GM19099 (cell line): ENCODE results near the gene FERMT3.
A peak's percentile ranks its signal among the peaks of the same experiment; 100 is the strongest.

Experiments used
- POLR2A ChIP-seq: IDR thresholded peaks from 3 replicates; pipeline ENCODE4 v1.6.1; 2011; ENCODE audit warnings: low read depth; ENCODE audit not compliant: insufficient read length; ENCODE audit errors: extremely low read depth

The FERMT3 gene

DNA sequence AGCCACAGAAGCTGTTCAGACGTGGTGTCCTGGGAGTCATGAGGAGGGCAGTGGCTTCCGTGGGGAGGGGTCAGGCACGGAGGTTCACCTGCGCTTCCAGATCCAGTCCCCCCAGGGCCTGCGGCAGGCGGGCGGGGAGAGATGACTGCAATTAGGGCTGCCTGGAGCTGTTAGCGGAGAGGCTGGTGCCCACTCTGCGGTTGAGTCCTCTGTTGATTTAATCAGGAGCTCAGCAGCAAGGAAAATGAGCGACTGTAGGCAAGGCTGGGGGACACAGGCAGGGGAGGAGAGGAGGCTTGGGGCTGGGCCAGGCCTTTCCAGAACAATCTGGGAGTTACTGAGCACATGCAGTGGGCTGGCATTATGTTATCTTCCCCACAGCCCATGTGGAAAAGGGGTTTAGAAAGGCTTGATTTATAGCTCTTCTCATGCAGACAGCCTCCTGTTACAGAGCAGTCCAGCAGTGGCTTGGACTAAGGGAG is 57.9 kb downstream of the FERMT3 start:
- no peak for TF ChIP-seq POLR2A

DNA sequence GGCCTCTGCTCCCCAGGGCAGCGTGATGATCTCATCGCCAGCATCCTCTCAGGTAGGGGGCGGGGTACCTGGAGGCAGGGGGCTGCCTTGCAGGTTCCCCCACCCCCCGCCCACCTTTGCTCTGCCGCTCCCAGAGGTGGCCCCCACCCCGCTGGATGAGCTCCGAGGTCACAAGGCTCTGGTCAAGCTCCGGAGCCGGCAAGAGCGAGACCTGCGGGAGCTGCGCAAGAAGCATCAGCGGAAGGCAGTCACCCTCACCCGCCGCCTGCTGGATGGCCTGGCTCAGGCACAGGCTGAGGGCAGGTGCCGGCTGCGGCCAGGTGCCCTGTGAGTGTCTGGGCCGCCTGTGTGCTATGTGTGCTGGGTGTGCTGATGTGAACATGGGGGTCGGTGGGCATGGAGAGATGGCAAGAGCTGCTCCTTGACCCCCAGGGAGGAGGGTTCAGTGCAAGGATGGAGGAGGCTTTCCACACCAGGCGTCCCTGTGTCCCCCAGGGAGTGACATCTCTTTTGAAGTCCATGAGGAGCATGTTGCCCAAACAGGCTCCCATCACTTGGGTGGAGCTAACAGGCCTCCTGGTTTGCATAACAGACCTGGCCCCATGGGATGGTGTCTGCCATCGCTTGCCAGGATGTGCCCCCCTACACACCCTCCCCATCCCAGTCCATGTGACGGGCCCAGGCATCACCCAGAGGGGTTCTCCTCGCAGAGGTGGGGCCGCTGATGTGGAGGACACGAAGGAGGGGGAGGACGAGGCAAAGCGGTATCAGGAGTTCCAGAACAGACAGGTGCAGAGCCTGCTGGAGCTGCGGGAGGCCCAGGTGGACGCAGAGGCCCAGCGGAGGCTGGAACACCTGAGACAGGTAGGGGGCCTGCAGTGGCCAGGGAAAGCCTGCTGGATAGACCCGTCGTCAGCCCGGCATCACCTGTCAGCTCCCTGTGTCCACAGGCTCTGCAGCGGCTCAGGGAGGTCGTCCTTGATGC is 58.9 kb downstream of the FERMT3 start:
- no peak for TF ChIP-seq POLR2A

- TF ChIP-seq POLR2A = no peak
Measured at GRCh38 chr11:64266339-64266738, 59.8 kb downstream of the FERMT3 start.

- no peak for TF ChIP-seq POLR2A
Measured at GRCh38 chr11:64267207-64267945, 60.9 kb downstream of the FERMT3 start.

- no peak for TF ChIP-seq POLR2A
Measured at GRCh38 chr11:64268025-64268892, 61.7 kb downstream of the FERMT3 start.

GRCh38 chr11:64268893-64269539 is 62.5 kb downstream of the FERMT3 start:
- TF ChIP-seq POLR2A = no peak

DNA sequence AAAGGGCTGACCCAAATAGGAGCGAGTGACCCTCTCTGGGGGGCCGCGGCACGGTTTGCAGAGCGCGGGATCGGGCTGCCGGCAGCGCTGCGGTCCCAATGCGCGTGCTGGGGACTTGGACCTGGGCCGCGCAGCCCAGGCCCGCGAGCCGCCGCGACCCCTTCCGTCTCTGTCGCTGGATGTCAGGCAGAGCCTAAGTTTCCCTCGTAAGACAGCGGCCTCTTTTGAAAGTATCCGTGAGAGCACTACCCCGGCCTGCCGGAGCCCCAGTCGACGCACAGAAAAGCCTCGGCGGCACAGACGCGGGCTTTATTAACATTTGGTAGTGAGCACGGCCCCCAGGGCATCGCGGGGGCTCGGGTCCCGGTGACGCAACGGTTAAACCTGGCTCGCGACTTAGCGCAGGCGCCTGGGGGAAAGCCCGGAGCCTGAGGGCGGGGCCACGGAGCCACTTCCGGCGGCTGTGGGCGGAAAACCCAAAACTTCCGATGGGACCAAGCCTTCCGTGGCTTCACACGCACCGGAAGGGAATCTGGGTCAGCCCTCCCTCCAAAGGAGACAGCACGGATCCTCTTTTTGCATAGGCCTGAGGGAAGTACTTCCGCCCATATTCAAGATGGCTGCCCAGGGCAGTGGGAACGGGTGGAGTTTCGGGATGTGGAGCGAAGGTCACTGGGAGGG is 63.2 kb downstream of the FERMT3 start:
- peak; percentile 63 for TF ChIP-seq POLR2A
